H9 (cell line): Measurements from ENCODE around the gene PCMT1. TPM values are rescaled to one million over a fixed set of nuclear protein-coding genes. Genes with fewer than 3 reads are reported as not detected.

Experiments
- DNase-seq: peaks from one replicate; pipeline ENCODE4 v3.0.0-alpha.2; 2017
- H2AFZ ChIP-seq: one replicate; pipeline ENCODE4 v1.6.1; 2013; ENCODE audit warnings: mild to moderate bottlenecking, low read length, control low read depth, moderate library complexity
- H2AK5ac ChIP-seq: 2 replicates; pipeline ENCODE4 v1.6.1; 2013; ENCODE audit warnings: low read length, control low read depth, mixed read lengths; ENCODE audit not compliant: insufficient read length
- H2BK120ac ChIP-seq: one replicate; pipeline ENCODE4 v1.6.1; 2013; ENCODE audit warnings: low read depth, mild to moderate bottlenecking, low read length, control low read depth, inconsistent platforms; ENCODE audit not compliant: poor library complexity, severe bottlenecking
- H2BK12ac ChIP-seq: 2 replicates; pipeline ENCODE4 v1.6.1; 2013; ENCODE audit warnings: low read length, control low read depth, mixed read lengths, low read depth; ENCODE audit not compliant: insufficient read length
- H2BK15ac ChIP-seq: 2 replicates; pipeline ENCODE4 v1.6.1; 2013; ENCODE audit warnings: low read depth, low read length, control low read depth
- H2BK20ac ChIP-seq: one replicate; pipeline ENCODE4 v1.6.1; 2013; ENCODE audit warnings: low read depth, mild to moderate bottlenecking, low read length, control low read depth, inconsistent platforms; ENCODE audit not compliant: poor library complexity, severe bottlenecking
- H2BK5ac ChIP-seq: 2 replicates; pipeline ENCODE4 v1.6.1; 2013; ENCODE audit warnings: low read length, control low read depth, mixed read lengths; ENCODE audit not compliant: insufficient read length
- H3K14ac ChIP-seq: 2 replicates; pipeline ENCODE4 v1.6.1; 2013; ENCODE audit warnings: low read length, control low read depth; ENCODE audit not compliant: insufficient read depth
- H3K18ac ChIP-seq: 2 replicates; pipeline ENCODE4 v1.6.1; 2013; ENCODE audit warnings: low read depth, mild to moderate bottlenecking, mixed read lengths, low read length, control low read depth; ENCODE audit not compliant: insufficient read length
- H3K23ac ChIP-seq: 2 replicates; pipeline ENCODE4 v1.6.1; 2013; ENCODE audit warnings: low read length, control low read depth, mixed read lengths, low read depth; ENCODE audit not compliant: insufficient read length
- H3K23me2 ChIP-seq: 2 replicates; pipeline ENCODE4 v1.6.1; 2013; ENCODE audit warnings: low read depth, mild to moderate bottlenecking, mixed read lengths, low read length, control low read depth; ENCODE audit not compliant: insufficient read length, poor library complexity, severe bottlenecking
- H3K27ac ChIP-seq: 2 replicates; pipeline ENCODE4 v1.5.1; 2013; ENCODE audit warnings: low read length, control low read depth, mixed read lengths, low read depth; ENCODE audit not compliant: insufficient read length
- H3K27me3 ChIP-seq: 2 replicates; pipeline ENCODE4 v1.6.1; 2013; ENCODE audit warnings: low read length, control low read depth, inconsistent platforms; ENCODE audit not compliant: insufficient read depth
- H3K4ac ChIP-seq: 2 replicates; pipeline ENCODE4 v1.6.1; 2013; ENCODE audit warnings: low read depth, mild to moderate bottlenecking, control low read depth, inconsistent platforms, low read length, moderate library complexity
- H3K4me1 ChIP-seq: 2 replicates; pipeline ENCODE4 v1.6.1; 2013; ENCODE audit warnings: low read length, control low read depth, inconsistent platforms; ENCODE audit not compliant: insufficient read depth
- H3K4me2 ChIP-seq: 2 replicates; pipeline ENCODE4 v1.6.1; 2013; ENCODE audit warnings: low read length, control low read depth, mixed read lengths; ENCODE audit not compliant: insufficient read length, insufficient read depth
- H3K56ac ChIP-seq: 2 replicates; pipeline ENCODE4 v1.6.1; 2013; ENCODE audit warnings: low read depth, mild to moderate bottlenecking, mixed read lengths, low read length, control low read depth; ENCODE audit not compliant: insufficient read length
- H3K79me1 ChIP-seq: 2 replicates; pipeline ENCODE4 v1.6.1; 2013; ENCODE audit warnings: low read depth, mild to moderate bottlenecking, moderate library complexity, low read length, control low read depth, inconsistent platforms; ENCODE audit not compliant: insufficient read depth, poor library complexity, severe bottlenecking
- H3K79me2 ChIP-seq: 2 replicates; pipeline ENCODE4 v1.6.1; 2013; ENCODE audit warnings: low read length, control low read depth, inconsistent platforms; ENCODE audit not compliant: insufficient read depth
- H3K9ac ChIP-seq: 2 replicates; pipeline ENCODE4 v1.6.1; 2013; ENCODE audit warnings: low read length, control low read depth, mixed read lengths; ENCODE audit not compliant: insufficient read length; ENCODE audit errors: extremely low read depth
- H3K9me3 ChIP-seq: one replicate; pipeline ENCODE4 v1.6.1; 2013; ENCODE audit warnings: low read depth, low read length, inconsistent platforms; ENCODE audit not compliant: control insufficient read depth
- H3T11ph ChIP-seq: one replicate; pipeline ENCODE4 v1.6.1; 2013; ENCODE audit warnings: mild to moderate bottlenecking, low read length, control low read depth, inconsistent platforms
- H4K20me1 ChIP-seq: one replicate; pipeline ENCODE4 v1.6.1; 2013; ENCODE audit not compliant: control insufficient read depth, insufficient read length, insufficient read depth
- H4K5ac ChIP-seq: 2 replicates; pipeline ENCODE4 v1.6.1; 2013; ENCODE audit warnings: low read depth, mild to moderate bottlenecking, mixed read lengths, low read length, control low read depth; ENCODE audit not compliant: insufficient read length
- H4K8ac ChIP-seq: replicated peaks from 2 replicates; pipeline ENCODE4 v1.6.1; 2013; ENCODE audit warnings: low read length, control low read depth, mixed read lengths, low read depth; ENCODE audit not compliant: insufficient read length
- H4K91ac ChIP-seq: 2 replicates; pipeline ENCODE4 v1.6.1; 2013; ENCODE audit warnings: low read depth, mild to moderate bottlenecking, moderate library complexity, mixed read lengths, low read length, control low read depth; ENCODE audit not compliant: insufficient read length
- H3K27ac Mint-ChIP-seq, 3 experiments: 2 replicates in 2 of 3; 3 replicates in 1 of 3; pipeline ENCODE4 v1.8.0; 2020 to 2021; ENCODE audit warnings: mixed read lengths in 3 of 3, mild to moderate bottlenecking in 1 of 3, moderate library complexity in 1 of 3
- H3K27me3 Mint-ChIP-seq: 2 replicates; pipeline ENCODE4 v1.8.0; 2021; ENCODE audit warnings: low read depth, mild to moderate bottlenecking, moderate library complexity, mixed read lengths
- H3K36me3 Mint-ChIP-seq, 3 experiments: 2 replicates in 2 of 3; 3 replicates in 1 of 3; pipeline ENCODE4 v1.8.0; 2020 to 2021; ENCODE audit warnings: low read depth in 3 of 3, mixed read lengths in 3 of 3; ENCODE audit not compliant: insufficient read depth in 1 of 3
- H3K4me1 Mint-ChIP-seq, 2 experiments: 2 replicates each; pipeline ENCODE4 v1.8.0; 2020; ENCODE audit warnings: mixed read lengths in 2 of 2
- H3K4me3 Mint-ChIP-seq, 2 experiments: 2 replicates in 1 of 2; 3 replicates in 1 of 2; pipeline ENCODE4 v1.8.0; 2020 to 2021; ENCODE audit warnings: mild to moderate bottlenecking in 2 of 2, mixed read lengths in 2 of 2, moderate library complexity in 1 of 2
- H3K9me3 Mint-ChIP-seq, 2 experiments: 2 replicates in 1 of 2; 3 replicates in 1 of 2; pipeline ENCODE4 v1.8.0; 2020; ENCODE audit warnings: mild to moderate bottlenecking in 2 of 2, mixed read lengths in 2 of 2, moderate library complexity in 1 of 2
- WGBS: extraction: QIAGEN DNeasy Blood & Tissue Kit; methylation state at CpG from one replicate; pipeline ENCODE4 v1.1.7; 2013; ENCODE audit warnings: missing lambda C conversion rate, low lambda C conversion rate, mixed read lengths; ENCODE audit not compliant: insufficient read length; ENCODE audit errors: extremely low coverage; 5-methylcytosine and 5-hydroxymethylcytosine counted together
- total RNA-seq: library from RNA; stranded (reverse); gene quantifications from 2 replicates; pipeline ENCODE4 v1.2.1, GENCODE V29; 2021
- TF ChIP-seq, protein P1 (sequence below): fragments of 200-600 bp; sonication (generic); conservative IDR thresholded peaks from 3 replicates; pipeline ENCODE4 v1.8.0; 2021; ENCODE audit warnings: antibody characterized with exemption, mild to moderate bottlenecking

PCMT1 gene
- total RNA-seq, 1 experiment from 2014 or later = 98.3 TPM

DNA sequence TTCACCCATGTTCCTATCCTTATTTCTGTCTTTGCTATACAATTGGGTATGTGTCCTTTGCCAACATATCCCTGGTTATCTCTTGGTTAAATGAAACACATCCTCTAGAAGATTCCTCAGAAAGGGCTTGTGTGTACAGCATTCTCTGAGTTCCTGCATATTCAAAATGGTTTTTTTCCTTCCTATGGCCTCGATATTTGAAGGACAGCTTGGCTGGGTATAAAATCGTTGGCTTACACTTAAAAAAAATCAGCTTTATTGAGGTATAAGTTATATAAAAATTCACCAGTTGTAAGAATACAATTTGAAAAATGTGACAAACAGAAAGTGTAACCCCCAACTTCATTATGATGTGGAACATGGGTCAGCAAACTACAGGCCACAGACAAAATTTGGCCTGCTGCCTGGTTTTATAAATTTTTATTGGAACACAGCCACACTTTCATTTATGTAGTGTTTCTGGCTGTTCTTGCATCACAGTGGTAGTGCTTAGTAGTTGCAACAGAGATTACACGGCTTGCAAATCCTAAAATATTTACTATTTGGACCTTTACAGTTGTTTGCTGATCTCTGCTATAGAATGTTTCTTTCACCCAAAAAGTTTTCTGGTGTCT lies 16.7 kb downstream of the PCMT1 start:
- Histone ChIP-seq H2BK12ac (no peak overlapping the region), H4K20me1 (no peaks in the 10 kb centered on the region), H4K5ac (no peak overlapping the region), H2BK20ac (no peak overlapping the region), H3K23me2 (no peaks in the 10 kb centered on the region), H2BK5ac (no peak overlapping the region), H3K9me3 (no peaks in the 10 kb centered on the region), H3K27me3 (no peaks in the 10 kb centered on the region), H4K8ac (no peak overlapping the region), H3T11ph (no peak overlapping the region), H3K9ac (no peak overlapping the region), H3K4me2 (no peak overlapping the region), H3K14ac (no peak overlapping the region), H3K4ac (no peak overlapping the region), H3K79me1 (no peaks in the 10 kb centered on the region), H3K79me2 (peaks cover 2% of the 10 kb centered on the region; the same call in 1 of the 2 replicates), H3K18ac (no peak overlapping the region), H3K56ac (no peak overlapping the region), H2AK5ac (no peak overlapping the region), H3K23ac (no peak overlapping the region), H2BK120ac (no peak overlapping the region), H3K27ac (no peak overlapping the region), H2BK15ac (no peak overlapping the region), H4K91ac (no peak overlapping the region), H2AFZ (no peak overlapping the region), H3K4me1 (no peaks in the 10 kb centered on the region)
- TF ChIP-seq, protein P1, sequence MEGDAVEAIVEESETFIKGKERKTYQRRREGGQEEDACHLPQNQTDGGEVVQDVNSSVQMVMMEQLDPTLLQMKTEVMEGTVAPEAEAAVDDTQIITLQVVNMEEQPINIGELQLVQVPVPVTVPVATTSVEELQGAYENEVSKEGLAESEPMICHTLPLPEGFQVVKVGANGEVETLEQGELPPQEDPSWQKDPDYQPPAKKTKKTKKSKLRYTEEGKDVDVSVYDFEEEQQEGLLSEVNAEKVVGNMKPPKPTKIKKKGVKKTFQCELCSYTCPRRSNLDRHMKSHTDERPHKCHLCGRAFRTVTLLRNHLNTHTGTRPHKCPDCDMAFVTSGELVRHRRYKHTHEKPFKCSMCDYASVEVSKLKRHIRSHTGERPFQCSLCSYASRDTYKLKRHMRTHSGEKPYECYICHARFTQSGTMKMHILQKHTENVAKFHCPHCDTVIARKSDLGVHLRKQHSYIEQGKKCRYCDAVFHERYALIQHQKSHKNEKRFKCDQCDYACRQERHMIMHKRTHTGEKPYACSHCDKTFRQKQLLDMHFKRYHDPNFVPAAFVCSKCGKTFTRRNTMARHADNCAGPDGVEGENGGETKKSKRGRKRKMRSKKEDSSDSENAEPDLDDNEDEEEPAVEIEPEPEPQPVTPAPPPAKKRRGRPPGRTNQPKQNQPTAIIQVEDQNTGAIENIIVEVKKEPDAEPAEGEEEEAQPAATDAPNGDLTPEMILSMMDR = no peak
- WGBS = no CpG with 5 or more reads among the region's 3 CpGs
- H3K4me1 Mint-ChIP-seq = no peaks in the 10 kb centered on the region
- peaks cover 17 to 36% (median 28%) of the 10 kb centered on the region in 3 experiments for H3K36me3 Mint-ChIP-seq
- DNase-seq = no peak
- no peak overlapping the region for H3K27ac Mint-ChIP-seq
- peaks cover 4 to 7% of the 10 kb centered on the region in 2 experiments; a peak in 4 of 5 replicates for H3K9me3 Mint-ChIP-seq
- H3K4me3 Mint-ChIP-seq = no peak overlapping the region
- no peaks in the 10 kb centered on the region for H3K27me3 Mint-ChIP-seq
